OCI-LY3 (cell line): ENCODE results near the gene GSDME.

Experiments used
- EZH2phosphoT487 ChIP-seq: fragments of 200-600 bp; shearing (Covaris generic); IDR thresholded peaks from 2 replicates; pipeline ENCODE4 v1.6.1; 2018; ENCODE audit warnings: antibody characterized with exemption, mixed run types, low read depth
- TF ChIP-seq, protein P1 (sequence below): fragments of 200-600, 300-600 bp; sonication (generic); IDR thresholded peaks from 2 replicates; pipeline ENCODE4 v1.5.1; 2014; ENCODE audit warnings: antibody characterized with exemption, low read length, low read depth

DNA sequence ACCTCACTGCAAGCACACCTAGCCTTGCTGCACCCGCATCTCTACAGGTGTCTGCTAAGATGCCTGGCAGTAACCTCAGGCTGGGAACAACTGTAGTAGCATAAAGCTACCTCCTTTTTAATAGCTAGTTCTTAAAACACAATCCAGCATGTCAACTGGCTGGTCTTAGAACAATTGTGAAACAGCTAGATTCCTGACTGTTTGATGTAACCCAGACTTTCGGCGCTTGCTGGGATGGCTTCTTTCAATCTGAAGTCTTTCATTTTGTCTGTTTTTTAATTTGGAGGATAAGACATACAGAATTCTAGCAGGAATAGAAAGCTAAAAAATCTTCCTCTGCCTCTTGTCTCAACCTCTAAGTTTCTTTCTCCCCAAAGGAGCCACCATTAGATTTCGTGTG, 59.8 kb downstream of the GSDME start:
- TF ChIP-seq, protein P1, sequence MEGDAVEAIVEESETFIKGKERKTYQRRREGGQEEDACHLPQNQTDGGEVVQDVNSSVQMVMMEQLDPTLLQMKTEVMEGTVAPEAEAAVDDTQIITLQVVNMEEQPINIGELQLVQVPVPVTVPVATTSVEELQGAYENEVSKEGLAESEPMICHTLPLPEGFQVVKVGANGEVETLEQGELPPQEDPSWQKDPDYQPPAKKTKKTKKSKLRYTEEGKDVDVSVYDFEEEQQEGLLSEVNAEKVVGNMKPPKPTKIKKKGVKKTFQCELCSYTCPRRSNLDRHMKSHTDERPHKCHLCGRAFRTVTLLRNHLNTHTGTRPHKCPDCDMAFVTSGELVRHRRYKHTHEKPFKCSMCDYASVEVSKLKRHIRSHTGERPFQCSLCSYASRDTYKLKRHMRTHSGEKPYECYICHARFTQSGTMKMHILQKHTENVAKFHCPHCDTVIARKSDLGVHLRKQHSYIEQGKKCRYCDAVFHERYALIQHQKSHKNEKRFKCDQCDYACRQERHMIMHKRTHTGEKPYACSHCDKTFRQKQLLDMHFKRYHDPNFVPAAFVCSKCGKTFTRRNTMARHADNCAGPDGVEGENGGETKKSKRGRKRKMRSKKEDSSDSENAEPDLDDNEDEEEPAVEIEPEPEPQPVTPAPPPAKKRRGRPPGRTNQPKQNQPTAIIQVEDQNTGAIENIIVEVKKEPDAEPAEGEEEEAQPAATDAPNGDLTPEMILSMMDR, result no peak
- no peak for TF ChIP-seq EZH2phosphoT487
